Loucy (cell line): ENCODE data around the gene BGN.

Source experiments
- CTCF ChIP-seq: fragments of 200-600 bp; sonication (generic); conservative IDR thresholded peaks from 2 replicates; pipeline ENCODE4 v1.5.1; 2014; ENCODE audit warnings: mild to moderate bottlenecking, antibody characterized with exemption, low read length
- EZH2phosphoT487 ChIP-seq: fragments of 200-600 bp; IDR thresholded peaks from 2 replicates; pipeline ENCODE4 v1.6.1; 2018; ENCODE audit warnings: antibody characterized with exemption, mild to moderate bottlenecking, moderate library complexity, borderline replicate concordance

- no peak for TF ChIP-seq CTCF
- TF ChIP-seq EZH2phosphoT487 = no peak
These were observed 22.6 kb downstream of the BGN start, which contains the start of gene ATP2B3 for GRCh38 chrX:153517423-153517822.
